H1 (cell line): ENCODE results near the gene PCBP2. TPM values are rescaled to one million over a fixed set of nuclear protein-coding genes. Genes with fewer than 3 reads are reported as not detected.

Source experiments
- polyA plus RNA-seq, 7 experiments: library from polyadenylated mRNA; depleted of rRNA in 3 of 7; stranded (reverse) in 5 of 7; unstranded in 2 of 7; fragments of >200 nt in 5 of 7; fragments of 200-250 nt in 2 of 7; gene quantifications; 1 replicate in 5 of 7; 2 replicates in 1 of 7; 4 replicates in 1 of 7; pipeline versions ENCODE4 v1.2.1 to v1.2.3, GENCODE V29; 2011 to 2013; ENCODE audit warnings: missing spikeins in 2 of 7, mixed read lengths in 2 of 7
- total RNA-seq: library from RNA; stranded (reverse); fragmentation: NEBNext Ultra II Directional; extraction: Animal tissue kit (Norgen Biotek cat#: 25700); gene quantifications from 2 replicates; pipeline ENCODE4 v1.2.1, GENCODE V29; 2021
- TF ChIP-seq, protein P1 (sequence below): fragments of 300-600 bp; sonication (generic); IDR thresholded peaks from 2 replicates; pipeline ENCODE4 v1.7.1; 2012; ENCODE audit warnings: low read length, moderate library complexity, mild to moderate bottlenecking, inconsistent platforms; ENCODE audit not compliant: insufficient replicate concordance

PCBP2 gene
- total and polyA plus RNA-seq, 2 of the 8 experiments (the other 6 are each of a cell fraction or from before 2014, with no cell fraction given): 470 to 1,123 TPM

- TF ChIP-seq, protein P1, sequence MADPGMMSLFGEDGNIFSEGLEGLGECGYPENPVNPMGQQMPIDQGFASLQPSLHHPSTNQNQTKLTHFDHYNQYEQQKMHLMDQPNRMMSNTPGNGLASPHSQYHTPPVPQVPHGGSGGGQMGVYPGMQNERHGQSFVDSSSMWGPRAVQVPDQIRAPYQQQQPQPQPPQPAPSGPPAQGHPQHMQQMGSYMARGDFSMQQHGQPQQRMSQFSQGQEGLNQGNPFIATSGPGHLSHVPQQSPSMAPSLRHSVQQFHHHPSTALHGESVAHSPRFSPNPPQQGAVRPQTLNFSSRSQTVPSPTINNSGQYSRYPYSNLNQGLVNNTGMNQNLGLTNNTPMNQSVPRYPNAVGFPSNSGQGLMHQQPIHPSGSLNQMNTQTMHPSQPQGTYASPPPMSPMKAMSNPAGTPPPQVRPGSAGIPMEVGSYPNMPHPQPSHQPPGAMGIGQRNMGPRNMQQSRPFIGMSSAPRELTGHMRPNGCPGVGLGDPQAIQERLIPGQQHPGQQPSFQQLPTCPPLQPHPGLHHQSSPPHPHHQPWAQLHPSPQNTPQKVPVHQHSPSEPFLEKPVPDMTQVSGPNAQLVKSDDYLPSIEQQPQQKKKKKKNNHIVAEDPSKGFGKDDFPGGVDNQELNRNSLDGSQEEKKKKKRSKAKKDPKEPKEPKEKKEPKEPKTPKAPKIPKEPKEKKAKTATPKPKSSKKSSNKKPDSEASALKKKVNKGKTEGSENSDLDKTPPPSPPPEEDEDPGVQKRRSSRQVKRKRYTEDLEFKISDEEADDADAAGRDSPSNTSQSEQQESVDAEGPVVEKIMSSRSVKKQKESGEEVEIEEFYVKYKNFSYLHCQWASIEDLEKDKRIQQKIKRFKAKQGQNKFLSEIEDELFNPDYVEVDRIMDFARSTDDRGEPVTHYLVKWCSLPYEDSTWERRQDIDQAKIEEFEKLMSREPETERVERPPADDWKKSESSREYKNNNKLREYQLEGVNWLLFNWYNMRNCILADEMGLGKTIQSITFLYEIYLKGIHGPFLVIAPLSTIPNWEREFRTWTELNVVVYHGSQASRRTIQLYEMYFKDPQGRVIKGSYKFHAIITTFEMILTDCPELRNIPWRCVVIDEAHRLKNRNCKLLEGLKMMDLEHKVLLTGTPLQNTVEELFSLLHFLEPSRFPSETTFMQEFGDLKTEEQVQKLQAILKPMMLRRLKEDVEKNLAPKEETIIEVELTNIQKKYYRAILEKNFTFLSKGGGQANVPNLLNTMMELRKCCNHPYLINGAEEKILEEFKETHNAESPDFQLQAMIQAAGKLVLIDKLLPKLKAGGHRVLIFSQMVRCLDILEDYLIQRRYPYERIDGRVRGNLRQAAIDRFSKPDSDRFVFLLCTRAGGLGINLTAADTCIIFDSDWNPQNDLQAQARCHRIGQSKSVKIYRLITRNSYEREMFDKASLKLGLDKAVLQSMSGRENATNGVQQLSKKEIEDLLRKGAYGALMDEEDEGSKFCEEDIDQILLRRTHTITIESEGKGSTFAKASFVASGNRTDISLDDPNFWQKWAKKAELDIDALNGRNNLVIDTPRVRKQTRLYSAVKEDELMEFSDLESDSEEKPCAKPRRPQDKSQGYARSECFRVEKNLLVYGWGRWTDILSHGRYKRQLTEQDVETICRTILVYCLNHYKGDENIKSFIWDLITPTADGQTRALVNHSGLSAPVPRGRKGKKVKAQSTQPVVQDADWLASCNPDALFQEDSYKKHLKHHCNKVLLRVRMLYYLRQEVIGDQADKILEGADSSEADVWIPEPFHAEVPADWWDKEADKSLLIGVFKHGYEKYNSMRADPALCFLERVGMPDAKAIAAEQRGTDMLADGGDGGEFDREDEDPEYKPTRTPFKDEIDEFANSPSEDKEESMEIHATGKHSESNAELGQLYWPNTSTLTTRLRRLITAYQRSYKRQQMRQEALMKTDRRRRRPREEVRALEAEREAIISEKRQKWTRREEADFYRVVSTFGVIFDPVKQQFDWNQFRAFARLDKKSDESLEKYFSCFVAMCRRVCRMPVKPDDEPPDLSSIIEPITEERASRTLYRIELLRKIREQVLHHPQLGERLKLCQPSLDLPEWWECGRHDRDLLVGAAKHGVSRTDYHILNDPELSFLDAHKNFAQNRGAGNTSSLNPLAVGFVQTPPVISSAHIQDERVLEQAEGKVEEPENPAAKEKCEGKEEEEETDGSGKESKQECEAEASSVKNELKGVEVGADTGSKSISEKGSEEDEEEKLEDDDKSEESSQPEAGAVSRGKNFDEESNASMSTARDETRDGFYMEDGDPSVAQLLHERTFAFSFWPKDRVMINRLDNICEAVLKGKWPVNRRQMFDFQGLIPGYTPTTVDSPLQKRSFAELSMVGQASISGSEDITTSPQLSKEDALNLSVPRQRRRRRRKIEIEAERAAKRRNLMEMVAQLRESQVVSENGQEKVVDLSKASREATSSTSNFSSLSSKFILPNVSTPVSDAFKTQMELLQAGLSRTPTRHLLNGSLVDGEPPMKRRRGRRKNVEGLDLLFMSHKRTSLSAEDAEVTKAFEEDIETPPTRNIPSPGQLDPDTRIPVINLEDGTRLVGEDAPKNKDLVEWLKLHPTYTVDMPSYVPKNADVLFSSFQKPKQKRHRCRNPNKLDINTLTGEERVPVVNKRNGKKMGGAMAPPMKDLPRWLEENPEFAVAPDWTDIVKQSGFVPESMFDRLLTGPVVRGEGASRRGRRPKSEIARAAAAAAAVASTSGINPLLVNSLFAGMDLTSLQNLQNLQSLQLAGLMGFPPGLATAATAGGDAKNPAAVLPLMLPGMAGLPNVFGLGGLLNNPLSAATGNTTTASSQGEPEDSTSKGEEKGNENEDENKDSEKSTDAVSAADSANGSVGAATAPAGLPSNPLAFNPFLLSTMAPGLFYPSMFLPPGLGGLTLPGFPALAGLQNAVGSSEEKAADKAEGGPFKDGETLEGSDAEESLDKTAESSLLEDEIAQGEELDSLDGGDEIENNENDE: no peak
Observed at GRCh38 chr12:53506881-53507602, 55.1 kb downstream of the PCBP2 start, which contains the start of gene NPFF (continued).
